Loucy (cell line): ENCODE results near the gene DCST1.

Experiments used
- CTCF ChIP-seq: fragments of 200-600 bp; sonication (generic); conservative IDR thresholded peaks from 2 replicates; pipeline ENCODE4 v1.5.1; 2014; ENCODE audit warnings: mild to moderate bottlenecking, antibody characterized with exemption, low read length
- EZH2phosphoT487 ChIP-seq: fragments of 200-600 bp; IDR thresholded peaks from 2 replicates; pipeline ENCODE4 v1.6.1; 2018; ENCODE audit warnings: antibody characterized with exemption, mild to moderate bottlenecking, moderate library complexity, borderline replicate concordance

GRCh38 chr1:155001425-155001674 lies 32.3 kb upstream of the DCST1 start:
- TF ChIP-seq CTCF (no peak), EZH2phosphoT487 (no peak)
